DMS53 treated with DMSO at 0.1 percent for 48 hours (cell line): ENCODE data around the gene RICTOR.
"Not testable (repeated sequence)": the region's sequence is repeated elsewhere in the genome, so short reads cannot be mapped to it uniquely, and the experiment has no call there.

Experiments used
- DNase-seq: peaks from one replicate; lab custom pipeline; 2025; ENCODE audit not compliant: unreplicated experiment; lab: John Stamatoyannopoulos, UW

RICTOR gene

GRCh38 chr5:39058178-39058921, 15.8 kb downstream of the RICTOR start:
- DNase-seq = no peak

- DNase-seq = no peak
Measured at GRCh38 chr5:39057734-39058133, 16.5 kb downstream of the RICTOR start.

GRCh38 chr5:39055768-39056398, 18.3 kb downstream of the RICTOR start:
- DNase-seq = no peak

- no peak for DNase-seq
Measured at GRCh38 chr5:39055027-39055767, 19.0 kb downstream of the RICTOR start.

- DNase-seq = no peak
Measured at GRCh38 chr5:39053189-39053588, 21.0 kb downstream of the RICTOR start.

GRCh38 chr5:39052141-39052540, 22.1 kb downstream of the RICTOR start:
- DNase-seq = no peak

GRCh38 chr5:39049315-39049714, 24.9 kb downstream of the RICTOR start:
- DNase-seq = no peak

- no peak for DNase-seq
Measured at GRCh38 chr5:39040875-39041274, 33.3 kb downstream of the RICTOR start.

- not testable (repeated sequence) for DNase-seq
Measured at GRCh38 chr5:39034493-39034892, 39.7 kb downstream of the RICTOR start.

GRCh38 chr5:39031041-39031440, 43.2 kb downstream of the RICTOR start:
- no peak for DNase-seq

GRCh38 chr5:39025456-39025855, 48.7 kb downstream of the RICTOR start:
- DNase-seq = no peak

GRCh38 chr5:39024884-39025283, 49.3 kb downstream of the RICTOR start:
- DNase-seq = no peak

- DNase-seq = no peak
Measured at GRCh38 chr5:39024005-39024404, 50.2 kb downstream of the RICTOR start.

GRCh38 chr5:39023121-39023520, 51.1 kb downstream of the RICTOR start:
- DNase-seq = no peak

- no peak for DNase-seq
Measured at GRCh38 chr5:39022151-39022550, 52.0 kb downstream of the RICTOR start.

- no peak for DNase-seq
Measured at GRCh38 chr5:39021413-39021812, 52.8 kb downstream of the RICTOR start.

- DNase-seq = no peak
Measured at GRCh38 chr5:39020458-39020857, 53.7 kb downstream of the RICTOR start.

- no peak for DNase-seq
Measured at GRCh38 chr5:39019254-39019653, 54.9 kb downstream of the RICTOR start.

- no peak for DNase-seq
Measured at GRCh38 chr5:39017504-39017903, 56.7 kb downstream of the RICTOR start.

GRCh38 chr5:39016587-39017275, 57.5 kb downstream of the RICTOR start:
- DNase-seq = no peak
